ENCODE data around the gene GOLGB1. TPM values are rescaled to one million over a fixed set of nuclear protein-coding genes. Genes with fewer than 3 reads are reported as not detected.

The GOLGB1 gene
- polyA plus RNA-seq, 1 experiment = 17.3 TPM

DNA sequence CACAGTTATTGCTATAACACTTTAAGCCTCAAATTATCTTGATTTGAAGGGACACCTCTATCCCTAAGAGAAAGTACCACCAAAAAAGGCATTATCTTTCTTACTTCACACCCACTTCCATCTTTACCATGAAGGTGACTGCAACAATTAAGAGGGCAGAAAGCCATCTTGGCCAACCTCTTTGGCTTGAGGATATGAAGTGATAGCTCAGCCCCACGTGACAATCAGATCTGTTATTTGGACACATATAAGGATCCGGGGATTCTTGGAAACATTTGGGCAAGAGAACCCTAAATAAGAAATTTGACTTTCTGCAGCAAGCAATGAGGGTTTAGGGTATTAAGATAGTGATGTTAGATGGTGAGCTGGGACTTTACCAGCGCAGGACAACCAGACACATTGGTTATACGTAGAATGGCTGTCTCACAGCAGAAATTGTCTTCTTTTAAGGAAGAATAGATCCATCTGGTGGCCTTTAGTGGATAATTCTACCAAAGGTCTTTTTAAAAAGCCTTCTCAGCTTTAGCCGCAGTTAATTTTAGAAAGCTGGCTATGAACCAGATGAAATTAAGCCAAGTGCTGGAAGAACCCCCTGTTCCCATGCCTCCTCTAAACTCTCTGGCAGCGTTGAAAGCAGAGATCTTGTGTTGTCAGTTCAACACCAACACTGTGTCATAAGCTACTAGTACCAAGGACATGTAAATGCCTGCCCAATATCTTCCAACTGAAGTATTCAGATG lies 101.2 kb downstream of the GOLGB1 start:
- Histone ChIP-seq H3K36me3 (ENCODE audit: control insufficient read depth, insufficient read depth, low read length) (no peaks in the 10 kb centered on the region), H3K4me3 (ENCODE audit: low read depth, low read length) (no peak overlapping the region), H3K27me3 (ENCODE audit: control insufficient read depth, insufficient read depth, low read length) (no peaks in the 10 kb centered on the region)
- ChIA-PET POLR2A (no interaction called here), CTCF (no interaction called here)
- no peak for DNase-seq (ENCODE audit: low read depth)
- TF ChIP-seq, protein P1, sequence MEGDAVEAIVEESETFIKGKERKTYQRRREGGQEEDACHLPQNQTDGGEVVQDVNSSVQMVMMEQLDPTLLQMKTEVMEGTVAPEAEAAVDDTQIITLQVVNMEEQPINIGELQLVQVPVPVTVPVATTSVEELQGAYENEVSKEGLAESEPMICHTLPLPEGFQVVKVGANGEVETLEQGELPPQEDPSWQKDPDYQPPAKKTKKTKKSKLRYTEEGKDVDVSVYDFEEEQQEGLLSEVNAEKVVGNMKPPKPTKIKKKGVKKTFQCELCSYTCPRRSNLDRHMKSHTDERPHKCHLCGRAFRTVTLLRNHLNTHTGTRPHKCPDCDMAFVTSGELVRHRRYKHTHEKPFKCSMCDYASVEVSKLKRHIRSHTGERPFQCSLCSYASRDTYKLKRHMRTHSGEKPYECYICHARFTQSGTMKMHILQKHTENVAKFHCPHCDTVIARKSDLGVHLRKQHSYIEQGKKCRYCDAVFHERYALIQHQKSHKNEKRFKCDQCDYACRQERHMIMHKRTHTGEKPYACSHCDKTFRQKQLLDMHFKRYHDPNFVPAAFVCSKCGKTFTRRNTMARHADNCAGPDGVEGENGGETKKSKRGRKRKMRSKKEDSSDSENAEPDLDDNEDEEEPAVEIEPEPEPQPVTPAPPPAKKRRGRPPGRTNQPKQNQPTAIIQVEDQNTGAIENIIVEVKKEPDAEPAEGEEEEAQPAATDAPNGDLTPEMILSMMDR (IDR thresholded peaks at IDR 0.05; ENCODE audit: insufficient read depth, low read depth, low read length) = no peak

DNA sequence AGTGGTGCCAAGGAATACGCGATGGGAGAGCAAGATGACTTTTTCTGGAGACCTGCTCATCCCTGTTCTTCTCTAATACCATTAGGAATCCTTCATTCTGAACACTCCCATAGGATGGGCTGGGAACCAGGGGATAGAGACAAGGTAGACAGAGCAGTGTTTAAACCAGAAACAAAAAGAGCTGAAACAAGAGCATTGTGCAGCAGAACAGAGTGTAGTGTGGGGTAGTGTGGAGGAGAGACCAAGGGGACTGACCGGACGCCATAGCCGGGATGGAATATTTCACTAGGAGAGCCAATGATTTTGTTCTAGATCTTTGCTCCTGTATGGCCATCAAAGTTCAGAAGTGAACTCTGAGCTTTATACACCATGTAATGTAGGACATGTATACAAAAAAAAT lies 104.5 kb downstream of the GOLGB1 start:
- H3K4me3 ChIP-seq (ENCODE audit: low read depth, low read length) = no peak overlapping the region
- ChIA-PET CTCF (no interaction called here), POLR2A (no interaction called here)
- TF ChIP-seq, protein P1 (IDR thresholded peaks at IDR 0.05; ENCODE audit: insufficient read depth, low read depth, low read length) = no peak
- DNase-seq (ENCODE audit: low read depth) = no peak
- H3K36me3 ChIP-seq (ENCODE audit: control insufficient read depth, insufficient read depth, low read length) = no peaks in the 10 kb centered on the region
- no peaks in the 10 kb centered on the region for H3K27me3 ChIP-seq (ENCODE audit: control insufficient read depth, insufficient read depth, low read length)

DNA sequence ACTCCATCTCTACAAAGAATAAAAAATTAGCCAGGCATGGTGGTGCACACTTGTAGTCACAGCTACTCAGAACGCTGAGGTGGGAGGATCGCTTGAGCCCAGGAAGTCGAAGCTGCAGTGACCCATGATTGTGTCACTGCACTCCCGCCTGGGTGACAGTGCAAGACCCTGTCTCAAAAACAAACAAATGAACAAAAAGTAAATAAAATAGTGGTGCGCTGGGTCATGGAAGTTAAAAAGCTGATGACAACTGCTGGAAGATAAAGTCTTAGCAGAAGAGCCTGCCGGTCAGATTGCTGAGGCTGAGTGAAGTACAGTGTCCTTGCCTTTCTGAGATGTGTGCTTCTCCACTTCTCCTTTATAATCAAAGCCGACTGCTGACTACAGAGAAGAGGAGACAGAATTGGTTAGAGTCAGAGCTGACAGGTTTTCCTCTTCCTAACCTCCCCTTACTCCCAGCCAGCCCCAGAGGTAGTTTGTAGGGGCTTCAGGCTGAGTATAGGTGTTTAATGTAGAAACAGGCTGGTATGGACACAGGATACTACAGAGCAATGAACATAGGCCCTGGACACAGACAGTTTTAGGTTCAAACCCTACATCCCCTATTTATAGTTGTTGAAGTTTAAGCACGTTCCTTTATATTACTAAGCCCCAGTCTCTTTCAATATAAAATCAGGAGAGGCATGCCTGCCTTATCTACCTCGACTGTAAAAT lies 106.8 kb downstream of the GOLGB1 start:
- Histone ChIP-seq H3K36me3 (ENCODE audit: control insufficient read depth, insufficient read depth, low read length) (no peaks in the 10 kb centered on the region), H3K4me3 (ENCODE audit: low read depth, low read length) (no peak overlapping the region), H3K27me3 (ENCODE audit: control insufficient read depth, insufficient read depth, low read length) (no peaks in the 10 kb centered on the region)
- no peak for DNase-seq (ENCODE audit: low read depth)
- CTCF ChIA-PET = no interaction called here
- TF ChIP-seq, protein P1 (IDR thresholded peaks at IDR 0.05; ENCODE audit: insufficient read depth, low read depth, low read length) = no peak
- POLR2A ChIA-PET = no interaction called here

DNA sequence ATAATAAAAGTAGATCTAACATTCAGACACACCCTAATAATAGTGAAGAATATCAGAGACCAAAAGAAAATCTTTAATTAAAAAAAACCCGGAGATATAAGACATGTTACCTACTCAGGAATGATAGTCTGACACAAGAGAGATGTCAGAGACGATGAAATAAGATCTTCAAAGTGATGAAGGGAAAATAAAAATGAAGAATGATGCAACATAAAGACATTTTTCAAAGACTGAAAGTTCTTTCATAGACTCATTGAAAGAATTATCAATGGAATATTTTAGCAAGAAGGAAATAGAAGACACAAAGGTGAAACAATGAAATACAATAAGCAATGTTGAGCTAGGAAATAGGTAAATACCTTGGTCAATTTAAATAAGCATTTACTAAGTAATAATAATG lies 108.4 kb downstream of the GOLGB1 start:
- Histone ChIP-seq H3K27me3 (ENCODE audit: control insufficient read depth, insufficient read depth, low read length) (no peaks in the 10 kb centered on the region; the same call in 1 of the 2 replicates), H3K36me3 (ENCODE audit: control insufficient read depth, insufficient read depth, low read length) (no peaks in the 10 kb centered on the region), H3K4me3 (ENCODE audit: low read depth, low read length) (no peak overlapping the region)
- no peak for DNase-seq (ENCODE audit: low read depth)
- ChIA-PET POLR2A (interaction anchor here (0.7 kb wide), 1 partner anchor 306 kb away, joined by 18 read pairs; no protein-coding TSS in a partner anchor), CTCF (interaction anchor here (1.0 kb wide), 1 partner anchor 94 kb away, joined by 3 read pairs; no protein-coding TSS in a partner anchor)
- TF ChIP-seq, protein P1 (IDR thresholded peaks at IDR 0.05; ENCODE audit: insufficient read depth, low read depth, low read length) = no peak

DNA sequence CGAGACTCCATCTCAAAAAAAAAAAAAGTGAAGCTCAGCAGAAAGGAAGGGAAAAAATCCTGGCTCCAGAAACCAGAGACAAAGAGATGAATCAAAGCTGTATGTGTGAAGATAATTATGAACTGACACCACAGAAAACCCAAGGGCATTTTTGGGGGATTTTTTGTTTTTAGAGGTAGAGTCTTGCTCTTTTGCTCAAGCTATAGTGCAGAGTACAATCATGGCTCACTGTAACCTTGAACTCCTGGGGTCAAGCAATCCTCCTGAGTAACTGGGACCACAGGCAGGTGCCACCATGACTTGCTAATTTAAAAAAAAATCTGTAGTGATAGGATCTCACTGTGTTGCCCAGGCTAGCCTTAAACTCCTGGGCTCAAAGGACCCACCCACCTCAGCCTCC lies 111.6 kb downstream of the GOLGB1 start:
- Histone ChIP-seq H3K36me3 (ENCODE audit: control insufficient read depth, insufficient read depth, low read length) (no peaks in the 10 kb centered on the region), H3K27me3 (ENCODE audit: control insufficient read depth, insufficient read depth, low read length) (no peaks in the 10 kb centered on the region; the same call in 1 of the 2 replicates), H3K4me3 (ENCODE audit: low read depth, low read length) (no peak overlapping the region)
- DNase-seq (ENCODE audit: low read depth) = no peak
- TF ChIP-seq, protein P1 (IDR thresholded peaks at IDR 0.05; ENCODE audit: insufficient read depth, low read depth, low read length) = no peak
- ChIA-PET POLR2A (no interaction called here), CTCF (no interaction called here)

Measured in BJ (cell line).